Lower leg skin (tissue), 4 donors: ENCODE data around the gene DDC. TPM values are rescaled to one million over a fixed set of nuclear protein-coding genes. Genes with fewer than 3 reads are reported as not detected.

Experiments used
- DNase-seq, 2 donors: peaks; one replicate each; pipeline ENCODE4 v3.0.0-alpha.2; 2019; ENCODE audit warnings: low spot score in 2 of 2
- H3K4me3 ChIP-seq: fragments of 200-600 bp; sonication (generic); 2 replicates; pipeline ENCODE4 v1.5.1; 2017; ENCODE audit warnings: mild to moderate bottlenecking, low read depth; ENCODE audit not compliant: poor library complexity, severe bottlenecking
- CTCF ChIP-seq, 3 donors: fragments of 450-650 bp; IDR thresholded peaks; one replicate each; pipeline ENCODE4 v1.5.1; 2016; ENCODE audit warnings: antibody characterized with exemption in 3 of 3, mild to moderate bottlenecking in 3 of 3, moderate library complexity in 2 of 3
- POLR2A ChIP-seq, 2 donors: fragments of 450-650 bp; IDR thresholded peaks; one replicate each; pipeline ENCODE4 v1.6.1; 2016 to 2017; ENCODE audit warnings: antibody characterized with exemption in 2 of 2, mild to moderate bottlenecking in 1 of 2, moderate library complexity in 1 of 2
- WGBS, 2 donors: methylation state at CpG; one replicate each; pipeline ENCODE4 v1.1.5; 2018; 5-methylcytosine and 5-hydroxymethylcytosine counted together
- intact Hi-C: fragments of 100-400 bp; cut with DNase I; formaldehyde crosslinking; loops from one replicate; pipeline ENCODE4 v1.15.0; 2023; ENCODE audit warnings: low total_unique reads
- total RNA-seq, 4 donors: library from RNA; depleted of rRNA; stranded (reverse); fragments of >200 nt; gene quantifications; one replicate each; pipeline ENCODE4 v1.1.0, GENCODE V29; 2016

Gene DDC
- total RNA-seq, 4 donors from 2014 or later: 1.2 TPM; not detected in 3

GRCh38 chr7:50454968-50455367 is 110.2 kb downstream of the DDC start:
- TF ChIP-seq CTCF (IDR thresholded peaks at IDR 0.05): no peak
- no peak for TF ChIP-seq POLR2A (IDR thresholded peaks at IDR 0.05)
- 62 to 85% methylated on average over 5 of the region's 5 CpGs for WGBS, 2 donors
- intact Hi-C loops: no loop called here
- H3K4me3 ChIP-seq: no peak overlapping the region
- DNase-seq: no peak

- intact Hi-C loops: no loop called here
- H3K4me3 ChIP-seq: peak overlapping the region; percentile 71
- 14 to 32% methylated on average over 18 to 32 of the region's 32 CpGs for WGBS, 2 donors
- TF ChIP-seq CTCF (IDR thresholded peaks at IDR 0.05): no peak
- no peak for TF ChIP-seq POLR2A (IDR thresholded peaks at IDR 0.05)
- DNase-seq: no peak
Observed at GRCh38 chr7:50450590-50451032, 114.6 kb downstream of the DDC start.

- peak; percentile 43 to 91 for DNase-seq
Observed at GRCh38 chr7:50449881-50450589, 115.2 kb downstream of the DDC start, which contains the start of gene FIGNL1. TSS of gene FIGNL1 (minus strand) at chr7:50450350. CDS start at chr7:50447287, 3,063 bp downstream.

GRCh38 chr7:50449501-50449880 is 115.7 kb downstream of the DDC start:
- no peak for DNase-seq
- H3K4me3 ChIP-seq: no peak overlapping the region
- WGBS, 2 donors: 8 to 9% methylated on average over 5 of the region's 5 CpGs
- TF ChIP-seq CTCF (IDR thresholded peaks at IDR 0.05): no peak
- no peak for TF ChIP-seq POLR2A (IDR thresholded peaks at IDR 0.05)
- intact Hi-C loops: no loop called here

More at GRCh38 chr7:50449881-50450589, 115.2 kb downstream of the DDC start, which contains the start of gene FIGNL1:
- WGBS, 2 donors: 0 to 1% methylated on average over 41 to 50 of the region's 63 CpGs
- TF ChIP-seq POLR2A (IDR thresholded peaks at IDR 0.05) (no peak), CTCF (IDR thresholded peaks at IDR 0.05) (no peak)
- H3K4me3 ChIP-seq: peak within 1 kb of the TSS; percentile 71
- intact Hi-C loops: no loop called here

- no peak for DNase-seq
- no peak for TF ChIP-seq POLR2A (IDR thresholded peaks at IDR 0.05)
- no peak for TF ChIP-seq CTCF (IDR thresholded peaks at IDR 0.05)
- H3K4me3 ChIP-seq: no peak overlapping the region
- intact Hi-C loops: no loop called here
Observed at GRCh38 chr7:50448823-50449222, 116.4 kb downstream of the DDC start.
